GM19372 (cell line): Measurements from ENCODE around the gene VMP1.
"Not testable (repeated sequence)": the region's sequence is repeated elsewhere in the genome, so short reads cannot be mapped to it uniquely, and the experiment has no call there.

Experiments
- ATAC-seq: cut with Tn5 transposase; IDR thresholded peaks from one replicate; pipeline ENCODE4 v1.9.1; 2021; ENCODE audit warnings: mild to moderate bottlenecking, low read depth, moderate library complexity; ENCODE audit not compliant: unreplicated experiment

VMP1 gene

GRCh38 chr17:59853919-59854729, 146.7 kb downstream of the VMP1 start:
- ATAC-seq: not testable (repeated sequence)

- no peak for ATAC-seq
Observed at GRCh38 chr17:59856859-59857794, 149.7 kb downstream of the VMP1 start.

GRCh38 chr17:59858167-59858816, 150.8 kb downstream of the VMP1 start:
- no peak for ATAC-seq

DNA sequence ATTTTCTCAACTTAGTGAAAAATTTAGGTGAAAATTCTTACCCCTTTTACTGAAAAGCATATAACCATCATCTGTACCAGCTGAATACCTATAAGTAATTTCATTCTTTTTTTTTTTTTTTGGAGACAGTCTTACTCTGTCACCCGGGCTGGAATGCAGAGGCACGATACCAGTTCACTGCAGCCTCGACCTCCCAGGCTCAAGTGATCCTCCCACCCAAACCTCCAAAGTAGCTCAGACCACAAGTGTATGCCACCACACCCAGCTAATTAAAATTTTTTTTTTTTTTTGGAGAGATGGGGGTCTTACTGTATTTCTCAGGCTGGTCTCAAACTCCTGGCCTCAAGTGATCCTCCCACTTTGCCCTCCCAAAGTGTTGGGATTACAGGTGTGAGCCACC, 151.5 kb downstream of the VMP1 start:
- ATAC-seq: no peak

DNA sequence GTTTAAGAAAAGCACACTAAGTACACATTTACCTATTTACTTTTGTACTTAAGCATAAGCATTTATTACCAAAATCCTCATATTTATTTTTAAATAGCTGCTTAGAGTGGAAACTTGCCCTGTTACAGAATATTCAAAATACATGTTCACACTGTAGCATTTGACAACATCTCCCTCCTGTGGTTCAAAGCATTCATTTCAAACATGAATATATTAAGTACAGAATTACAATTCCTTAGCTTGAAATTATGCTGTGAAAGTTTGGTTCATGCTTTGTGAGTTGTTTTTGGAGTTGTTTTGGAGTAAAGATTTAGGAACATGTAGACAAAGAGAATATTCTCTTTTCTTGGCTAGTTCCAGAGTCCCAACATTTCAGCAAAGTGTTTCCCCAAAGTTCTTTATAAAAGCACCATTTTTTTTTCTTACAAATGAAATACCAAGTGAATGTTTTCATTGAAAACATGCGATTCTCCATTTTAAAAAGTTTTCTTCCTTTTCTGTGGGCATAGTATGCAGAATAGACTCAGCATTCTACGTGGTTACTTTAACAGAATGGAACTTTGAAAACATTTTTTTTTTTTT, 152.1 kb downstream of the VMP1 start:
- ATAC-seq: no peak

DNA sequence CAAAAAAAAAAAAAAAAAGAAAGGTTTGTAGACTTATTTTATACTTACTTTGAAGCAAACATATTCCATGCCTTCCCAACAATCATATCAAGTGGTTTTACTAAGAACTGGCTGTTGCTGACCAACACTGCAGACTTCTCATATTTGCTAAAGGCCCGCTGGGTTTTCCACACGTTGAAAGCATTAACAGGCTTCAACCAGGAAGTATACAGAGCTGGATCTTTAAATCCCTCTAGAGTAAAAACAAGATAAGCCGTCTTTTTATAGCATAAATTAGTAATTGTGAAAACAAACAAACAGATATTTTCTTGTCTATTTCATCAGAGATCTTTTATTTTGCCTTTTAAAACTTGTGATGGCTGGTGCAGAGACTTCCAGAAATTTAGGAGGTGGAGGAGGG, 156.2 kb downstream of the VMP1 start:
- no peak for ATAC-seq

- no peak for ATAC-seq
Observed at GRCh38 chr17:59869941-59870218, 162.4 kb downstream of the VMP1 start.

DNA sequence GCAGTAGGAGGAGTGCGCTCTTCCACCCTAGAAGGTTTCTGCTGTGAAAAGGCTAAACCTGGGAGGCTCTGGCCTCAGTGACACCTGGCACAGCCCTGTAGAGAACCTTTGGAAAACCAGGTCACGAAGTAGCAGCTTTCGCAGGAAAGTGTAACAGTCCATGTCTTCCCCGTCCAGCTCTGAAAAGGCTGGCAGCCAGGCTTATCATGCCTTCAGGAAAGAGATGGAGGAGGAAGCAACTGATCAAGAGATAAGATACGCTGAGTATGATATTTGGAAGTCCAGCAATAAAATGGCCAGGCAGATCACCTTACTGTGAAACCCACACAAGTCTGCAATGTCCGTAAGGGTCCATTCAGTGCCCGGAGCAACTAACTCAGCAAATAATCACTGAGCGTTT, 163.0 kb downstream of the VMP1 start:
- ATAC-seq: no peak

DNA sequence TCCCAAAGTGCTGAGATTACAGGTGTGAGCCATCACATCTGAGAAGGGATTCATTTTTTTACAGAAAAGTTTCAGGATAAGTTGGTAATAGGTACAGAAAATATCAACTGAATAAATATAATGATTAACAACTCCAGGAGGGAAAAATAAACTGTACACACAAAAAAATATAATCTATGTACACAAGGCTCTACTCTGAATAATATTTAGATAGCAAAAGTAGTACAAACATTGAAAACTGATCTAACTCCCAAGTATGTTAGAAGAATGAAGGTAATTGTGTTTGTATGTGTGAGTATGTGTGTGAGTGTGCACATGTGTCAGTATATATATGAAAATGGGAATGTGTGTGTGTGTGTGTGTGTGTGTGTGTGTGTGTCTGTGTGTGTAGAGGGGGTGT, 164.9 kb downstream of the VMP1 start:
- ATAC-seq: no peak

- not testable (repeated sequence) for ATAC-seq
Observed at GRCh38 chr17:59873414-59873813, 166.0 kb downstream of the VMP1 start.

- ATAC-seq: no peak
Observed at GRCh38 chr17:59874376-59874775, 166.9 kb downstream of the VMP1 start.

DNA sequence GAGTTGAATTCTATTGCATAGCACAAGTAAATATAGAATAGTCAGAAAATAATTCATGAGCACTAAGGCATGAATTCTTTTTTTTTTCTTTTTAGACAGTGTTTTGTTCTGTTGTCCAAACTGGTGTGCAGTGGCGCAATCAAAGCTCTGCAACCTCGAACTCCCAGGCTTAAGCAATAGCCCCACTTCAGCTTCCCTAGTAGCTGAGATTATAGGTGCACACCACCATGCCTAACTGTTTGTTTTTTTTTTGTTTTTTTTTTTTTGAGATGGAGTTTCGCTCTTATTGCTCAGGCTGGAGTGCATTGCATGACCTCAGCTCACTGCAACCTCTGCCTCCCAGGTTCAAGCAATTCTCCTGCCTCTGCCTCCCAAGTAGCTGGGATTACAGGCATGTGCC, 168.7 kb downstream of the VMP1 start:
- ATAC-seq: no peak

- ATAC-seq: no peak
Observed at GRCh38 chr17:59877965-59878364, 170.5 kb downstream of the VMP1 start.

- ATAC-seq: no peak
Observed at GRCh38 chr17:59878624-59879023, 171.2 kb downstream of the VMP1 start.

GRCh38 chr17:59884861-59885260, 177.4 kb downstream of the VMP1 start:
- no peak for ATAC-seq

DNA sequence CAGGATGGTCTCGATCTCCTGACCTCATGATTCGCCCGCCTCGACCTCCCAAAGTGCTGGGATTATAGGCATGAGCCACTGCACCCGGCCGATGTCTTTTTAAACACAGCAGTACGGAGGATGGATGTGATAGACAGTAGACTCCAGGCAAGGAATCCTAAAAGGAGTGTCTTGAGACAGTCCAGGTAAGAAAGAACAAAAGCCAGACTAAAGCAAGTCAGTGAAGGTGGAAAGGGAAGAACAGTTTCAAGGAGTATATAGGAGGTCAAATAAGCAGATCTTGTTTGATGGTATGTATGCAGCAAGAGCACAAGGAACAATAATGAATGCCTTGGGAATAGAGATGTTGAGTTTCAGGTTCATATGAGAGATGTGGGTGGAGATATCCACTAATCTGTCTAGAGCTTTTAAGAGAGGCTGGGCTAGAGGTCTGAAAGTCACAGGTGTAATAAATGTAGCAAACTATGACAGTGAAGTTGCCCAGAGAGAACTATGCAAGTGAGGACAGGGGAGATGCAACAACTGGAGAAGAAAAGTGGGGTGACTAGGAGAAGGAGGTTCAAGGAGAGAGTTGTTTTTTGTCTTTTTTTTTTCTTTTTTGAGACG, 180.8 kb downstream of the VMP1 start:
- no peak for ATAC-seq

- no peak for ATAC-seq
Observed at GRCh38 chr17:59890720-59891119, 183.3 kb downstream of the VMP1 start.
